Astrocyte of the spinal cord (primary cell): ENCODE measurements around the gene RELL1.
A peak's percentile ranks its signal among the peaks of the same experiment; 100 is the strongest.

Experiments used
- DNase-seq: peaks from one replicate; pipeline ENCODE4 v3.0.0; 2011; ENCODE audit warnings: low read depth, low spot score
- H3K4me3 ChIP-seq: 2 replicates; pipeline ENCODE4 v1.5.1; 2011; ENCODE audit warnings: low read depth, mild to moderate bottlenecking, low read length, moderate library complexity
- CTCF ChIP-seq: IDR thresholded peaks from 2 replicates; pipeline ENCODE4 v1.5.1; 2012; ENCODE audit warnings: low read depth, mild to moderate bottlenecking, low read length, inconsistent platforms
- in situ Hi-C: cut with HindIII; loops from 2 replicates; pipeline ENCODE4 v1.10.0; 2017; ENCODE audit warnings: low sequenced_read_pairs

RELL1 gene

GRCh38 chr4:37646247-37646646 is 39.9 kb downstream of the RELL1 start:
- in situ Hi-C loops = no loop called here
- no peak for TF ChIP-seq CTCF
- no peak overlapping the region for H3K4me3 ChIP-seq
- DNase-seq = no peak

GRCh38 chr4:37645736-37646135 is 40.4 kb downstream of the RELL1 start:
- TF ChIP-seq CTCF = no peak
- DNase-seq = no peak
- H3K4me3 ChIP-seq = no peak overlapping the region
- in situ Hi-C loops = no loop called here

- in situ Hi-C loops = no loop called here
- no peak overlapping the region for H3K4me3 ChIP-seq
- TF ChIP-seq CTCF = no peak
- DNase-seq = peak; percentile 90
Measured at GRCh38 chr4:37644962-37645361, 41.2 kb downstream of the RELL1 start.

GRCh38 chr4:37641886-37642849 is 44.0 kb downstream of the RELL1 start:
- DNase-seq = no peak
- TF ChIP-seq CTCF = no peak
- in situ Hi-C loops = no loop called here
- no peak overlapping the region for H3K4me3 ChIP-seq

- H3K4me3 ChIP-seq = no peak overlapping the region
- no peak for DNase-seq
- TF ChIP-seq CTCF = no peak
- in situ Hi-C loops = no loop called here
Measured at GRCh38 chr4:37641352-37641751, 44.8 kb downstream of the RELL1 start.

GRCh38 chr4:37639551-37640285 is 46.5 kb downstream of the RELL1 start:
- no peak for DNase-seq
- in situ Hi-C loops = no loop called here

More at GRCh38 chr4:37639551-37640285, 46.5 kb downstream of the RELL1 start:
- TF ChIP-seq CTCF = no peak
- no peak overlapping the region for H3K4me3 ChIP-seq
